Measurements from ENCODE around the gene ZNF460. TPM values are rescaled to one million over a fixed set of nuclear protein-coding genes. Genes with fewer than 3 reads are reported as not detected.

Gene ZNF460
- total RNA-seq, 1 experiment from 2014 or later, result 62.9 TPM

DNA sequence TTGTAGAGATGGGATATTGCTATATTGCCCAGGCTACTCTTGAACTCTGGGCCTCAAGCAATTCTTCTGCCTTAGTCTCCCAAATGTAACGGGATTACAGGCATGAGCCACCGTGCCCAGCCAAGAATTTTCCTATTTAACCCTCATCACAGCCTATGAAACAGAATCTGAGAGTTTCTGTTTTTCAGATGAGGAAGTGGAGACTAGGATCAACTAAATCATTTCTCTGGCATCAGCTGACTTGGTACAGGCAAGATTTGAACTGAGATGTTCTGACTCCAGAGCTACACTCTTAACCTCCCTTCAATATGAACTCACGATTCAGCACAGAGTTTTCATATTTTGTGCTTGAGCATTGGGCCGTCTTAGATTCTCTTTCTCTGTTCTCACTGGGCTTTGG is 8.1 kb downstream of the ZNF460 start (continued):
- TF ChIP-seq, protein P1, sequence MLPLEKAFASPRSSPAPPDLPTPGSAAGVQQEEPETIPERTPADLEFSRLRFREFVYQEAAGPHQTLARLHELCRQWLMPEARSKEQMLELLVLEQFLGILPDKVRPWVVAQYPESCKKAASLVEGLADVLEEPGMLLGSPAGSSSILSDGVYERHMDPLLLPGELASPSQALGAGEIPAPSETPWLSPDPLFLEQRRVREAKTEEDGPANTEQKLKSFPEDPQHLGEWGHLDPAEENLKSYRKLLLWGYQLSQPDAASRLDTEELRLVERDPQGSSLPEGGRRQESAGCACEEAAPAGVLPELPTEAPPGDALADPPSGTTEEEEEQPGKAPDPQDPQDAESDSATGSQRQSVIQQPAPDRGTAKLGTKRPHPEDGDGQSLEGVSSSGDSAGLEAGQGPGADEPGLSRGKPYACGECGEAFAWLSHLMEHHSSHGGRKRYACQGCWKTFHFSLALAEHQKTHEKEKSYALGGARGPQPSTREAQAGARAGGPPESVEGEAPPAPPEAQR (CRISPR knock-in tag; IDR thresholded peaks at IDR 0.05), result no peak

DNA sequence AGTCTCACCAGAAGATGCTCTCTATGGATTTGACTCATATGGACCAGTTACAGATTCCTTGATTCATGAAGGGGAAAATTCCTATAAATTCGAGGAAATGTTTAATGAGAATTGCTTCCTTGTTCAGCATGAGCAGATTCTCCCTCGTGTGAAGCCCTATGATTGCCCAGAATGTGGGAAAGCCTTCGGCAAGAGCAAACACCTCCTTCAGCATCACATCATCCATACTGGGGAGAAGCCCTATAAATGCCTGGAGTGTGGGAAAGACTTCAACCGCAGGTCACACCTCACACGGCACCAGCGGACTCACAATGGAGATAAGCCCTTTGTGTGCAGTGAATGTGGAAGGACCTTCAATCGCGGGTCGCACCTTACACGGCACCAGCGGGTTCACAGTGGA is 10.7 kb downstream of the ZNF460 start:
- Mint-ChIP-seq H3K4me3 (no peak overlapping the region), H3K9me3 (peaks cover 19% of the 10 kb centered on the region), H3K36me3 (peaks cover 87% of the 10 kb centered on the region), H3K27me3 (ENCODE audit: low read depth) (no peaks in the 10 kb centered on the region), H3K27ac (no peak overlapping the region), H3K4me1 (no peaks in the 10 kb centered on the region)
- ChIA-PET POLR2A (interaction anchor here (0.6 kb wide), 1 partner anchor 27 kb away, joined by 10 read pairs; no protein-coding TSS in a partner anchor), CTCF (no interaction called here)
- ATAC-seq, result no peak
- no peak for DNase-seq (ENCODE audit: low spot score)
- no peak for TF ChIP-seq SOX15 (CRISPR knock-in tag; IDR thresholded peaks at IDR 0.05)
- TF ChIP-seq ZNF121 (CRISPR knock-in tag; IDR thresholded peaks at IDR 0.05), result no peak
- TF ChIP-seq TCF7 (CRISPR knock-in tag; IDR thresholded peaks at IDR 0.05; ENCODE audit: low read depth), result no peak
- no peak for TF ChIP-seq CBFB (CRISPR knock-in tag; IDR thresholded peaks at IDR 0.05; ENCODE audit: low read depth)
- TF ChIP-seq ARID4B (CRISPR knock-in tag; IDR thresholded peaks at IDR 0.05; ENCODE audit: borderline replicate concordance), result no peak

- H3K9me3 Mint-ChIP-seq, result peaks cover 19% of the 10 kb centered on the region
- H3K27ac Mint-ChIP-seq, result no peak overlapping the region
- H3K36me3 Mint-ChIP-seq, result peaks cover 81% of the 10 kb centered on the region
- no peaks in the 10 kb centered on the region for H3K4me1 Mint-ChIP-seq
- ChIA-PET CTCF (no interaction called here), POLR2A (interaction anchor here (1.3 kb wide), 1 partner anchor 11 kb away, joined by 3 read pairs; no protein-coding TSS in a partner anchor)
- no peak for DNase-seq (ENCODE audit: low spot score)
- no peak for TF ChIP-seq CREB1 (CRISPR knock-in tag; IDR thresholded peaks at IDR 0.05)
- no peak for ATAC-seq
- H3K4me3 Mint-ChIP-seq, result no peak overlapping the region
- H3K27me3 Mint-ChIP-seq (ENCODE audit: low read depth), result no peaks in the 10 kb centered on the region
Measured at GRCh38 chr19:57292547-57292946, 12.3 kb downstream of the ZNF460 start.

DNA sequence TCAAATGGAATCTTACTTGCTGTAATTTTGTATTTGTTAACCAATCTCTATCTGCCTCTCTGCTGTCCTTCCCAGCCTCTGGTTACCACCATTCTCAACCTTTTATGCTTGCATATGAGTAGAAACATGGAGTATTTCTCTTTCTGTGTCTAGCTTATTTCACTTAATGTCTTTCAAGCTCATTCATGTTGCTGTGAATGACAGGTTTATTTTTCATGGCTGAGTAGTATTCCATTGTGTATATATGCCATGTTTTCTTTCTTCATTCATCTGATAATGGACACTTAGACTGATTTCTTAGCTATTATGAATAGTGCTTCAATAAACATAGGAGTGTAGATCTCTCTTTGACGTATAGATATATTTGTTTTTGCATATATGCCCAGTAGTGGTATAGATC is 13.4 kb downstream of the ZNF460 start:
- Mint-ChIP-seq H3K27ac (no peak overlapping the region), H3K27me3 (ENCODE audit: low read depth) (no peaks in the 10 kb centered on the region), H3K9me3 (peaks cover 19% of the 10 kb centered on the region), H3K36me3 (peaks cover 74% of the 10 kb centered on the region), H3K4me1 (no peaks in the 10 kb centered on the region), H3K4me3 (no peak overlapping the region)
- TF ChIP-seq PREB (CRISPR knock-in tag; IDR thresholded peaks at IDR 0.05; ENCODE audit: borderline replicate concordance) (no peak), TP53 (CRISPR knock-in tag; IDR thresholded peaks at IDR 0.05) (no peak), GTF2I (CRISPR knock-in tag; conservative IDR thresholded peaks at IDR 0.05) (no peak), NFE2L1 (CRISPR knock-in tag; IDR thresholded peaks at IDR 0.05) (no peak), CREM (CRISPR knock-in tag; IDR thresholded peaks at IDR 0.05) (no peak)
- TF ChIP-seq, protein P2, sequence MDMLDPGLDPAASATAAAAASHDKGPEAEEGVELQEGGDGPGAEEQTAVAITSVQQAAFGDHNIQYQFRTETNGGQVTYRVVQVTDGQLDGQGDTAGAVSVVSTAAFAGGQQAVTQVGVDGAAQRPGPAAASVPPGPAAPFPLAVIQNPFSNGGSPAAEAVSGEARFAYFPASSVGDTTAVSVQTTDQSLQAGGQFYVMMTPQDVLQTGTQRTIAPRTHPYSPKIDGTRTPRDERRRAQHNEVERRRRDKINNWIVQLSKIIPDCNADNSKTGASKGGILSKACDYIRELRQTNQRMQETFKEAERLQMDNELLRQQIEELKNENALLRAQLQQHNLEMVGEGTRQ (CRISPR knock-in tag; IDR thresholded peaks at IDR 0.05), result no peak
- TF ChIP-seq, protein P3, sequence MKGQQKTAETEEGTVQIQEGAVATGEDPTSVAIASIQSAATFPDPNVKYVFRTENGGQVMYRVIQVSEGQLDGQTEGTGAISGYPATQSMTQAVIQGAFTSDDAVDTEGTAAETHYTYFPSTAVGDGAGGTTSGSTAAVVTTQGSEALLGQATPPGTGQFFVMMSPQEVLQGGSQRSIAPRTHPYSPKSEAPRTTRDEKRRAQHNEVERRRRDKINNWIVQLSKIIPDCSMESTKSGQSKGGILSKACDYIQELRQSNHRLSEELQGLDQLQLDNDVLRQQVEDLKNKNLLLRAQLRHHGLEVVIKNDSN (CRISPR knock-in tag; IDR thresholded peaks at IDR 0.05), result no peak
- TF ChIP-seq, protein P4, sequence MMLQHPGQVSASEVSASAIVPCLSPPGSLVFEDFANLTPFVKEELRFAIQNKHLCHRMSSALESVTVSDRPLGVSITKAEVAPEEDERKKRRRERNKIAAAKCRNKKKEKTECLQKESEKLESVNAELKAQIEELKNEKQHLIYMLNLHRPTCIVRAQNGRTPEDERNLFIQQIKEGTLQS (CRISPR knock-in tag; conservative IDR thresholded peaks at IDR 0.05), result no peak
- POLR2A ChIA-PET, result interaction anchor here (1.3 kb wide), 1 partner anchor 10 kb away, joined by 3 read pairs; no protein-coding TSS in a partner anchor
- no peak for DNase-seq (ENCODE audit: low spot score)
- no peak for ATAC-seq
- CTCF ChIA-PET, result no interaction called here

All from WTC11 (cell line).